H1 (cell line): ENCODE measurements around the gene GPC6. TPM values are rescaled to one million over a fixed set of nuclear protein-coding genes. Genes with fewer than 3 reads are reported as not detected.

ENCODE experiments used
- ASH2L ChIP-seq: fragments of 200-600, 300-600 bp; sonication (generic); IDR thresholded peaks from one replicate; pipeline ENCODE4 v1.7.1; 2017; ENCODE audit warnings: low read length
- CBX8 ChIP-seq: fragments of 300-800, 300-1000 bp; sonication (generic); IDR thresholded peaks from 2 replicates; pipeline ENCODE4 v1.7.1; 2016; ENCODE audit warnings: low read depth, low read length, borderline replicate concordance
- CEBPB ChIP-seq: IDR thresholded peaks from 2 replicates; pipeline ENCODE4 v1.6.1; 2012; ENCODE audit warnings: low read depth, low read length
- CHD7 ChIP-seq: fragments of 300-600 bp; sonication (generic); IDR thresholded peaks from 2 replicates; pipeline ENCODE4 v1.7.1; 2012; ENCODE audit warnings: low read length, moderate library complexity, mild to moderate bottlenecking, inconsistent platforms; ENCODE audit not compliant: insufficient replicate concordance
- CTBP2 ChIP-seq: IDR thresholded peaks from 2 replicates; pipeline ENCODE4 v1.7.0; 2011; ENCODE audit warnings: borderline replicate concordance, mild to moderate bottlenecking, moderate library complexity, mixed read lengths, low read length; ENCODE audit not compliant: insufficient read depth, insufficient read length
- EZH2 ChIP-seq: fragments of 200-600 bp; sonication (generic); IDR thresholded peaks from 2 replicates; pipeline ENCODE4 v1.7.1; 2012; ENCODE audit warnings: low read depth, mild to moderate bottlenecking, moderate library complexity, low read length, inconsistent platforms; ENCODE audit not compliant: severe bottlenecking
- GTF2F1 ChIP-seq: IDR thresholded peaks from 2 replicates; pipeline ENCODE4 v1.6.1; 2012; ENCODE audit warnings: low read depth, low read length, improper control_type of control experiment, borderline replicate concordance
- HDAC2 ChIP-seq, 2 experiments: fragments of 300-600 bp in 1 of 2; sonication (generic) in 1 of 2; IDR thresholded peaks; 2 replicates each; pipeline ENCODE4 v1.6.1; 2011 to 2012; ENCODE audit warnings: low read depth in 2 of 2, low read length in 2 of 2, mild to moderate bottlenecking in 2 of 2, moderate library complexity in 2 of 2, borderline replicate concordance in 1 of 2, inconsistent platforms in 1 of 2
- RFX5 ChIP-seq: IDR thresholded peaks from 2 replicates; pipeline ENCODE4 v1.6.1; 2011; ENCODE audit warnings: low read depth, low read length, improper control_type of control experiment, borderline replicate concordance
- RNF2 ChIP-seq: fragments of 200-900, 300-1000 bp; sonication (generic); IDR thresholded peaks from 2 replicates; pipeline ENCODE4 v1.7.1; 2016; ENCODE audit warnings: borderline replicate concordance, low read depth, mild to moderate bottlenecking, antibody characterized with exemption, low read length; ENCODE audit not compliant: poor library complexity, severe bottlenecking; ENCODE audit errors: missing control alignments
- polyA plus RNA-seq, 7 experiments: library from polyadenylated mRNA; depleted of rRNA in 3 of 7; stranded (reverse) in 5 of 7; unstranded in 2 of 7; fragments of >200 nt in 5 of 7; fragments of 200-250 nt in 2 of 7; gene quantifications; 1 replicate in 5 of 7; 2 replicates in 1 of 7; 4 replicates in 1 of 7; pipeline versions ENCODE4 v1.2.1 to v1.2.3, GENCODE V29; 2011 to 2013; ENCODE audit warnings: missing spikeins in 2 of 7, mixed read lengths in 2 of 7
- total RNA-seq: library from RNA; stranded (reverse); fragmentation: NEBNext Ultra II Directional; extraction: Animal tissue kit (Norgen Biotek cat#: 25700); gene quantifications from 2 replicates; pipeline ENCODE4 v1.2.1, GENCODE V29; 2021

Gene GPC6
- total and polyA plus RNA-seq, 2 of the 8 experiments (the other 6 are each of a cell fraction or from before 2014, with no cell fraction given): 5.4 to 12.0 TPM

- TF ChIP-seq CHD7 (no peak), RFX5 (no peak), EZH2 (no peak), RNF2 (no peak), CEBPB (no peak), HDAC2 (IDR thresholded peaks at IDR 0.05; ENCODE audit: borderline replicate concordance in 1 of 2, low read depth in 2 of 2, low read length in 2 of 2) (no peak), CTBP2 (no peak), CBX8 (no peak), ASH2L (no peak), GTF2F1 (no peak)
These were observed 952.1 kb downstream of the GPC6 start (continued) for GRCh38 chr13:94178625-94179244.
